HepG2 (cell line): ENCODE results near the gene MYO3B. TPM values are rescaled to one million over a fixed set of nuclear protein-coding genes. Genes with fewer than 3 reads are reported as not detected.

Experiments used
- ATAC-seq: fragments of 200-7000 bp; cut with Tn5 transposase; 3 replicates; pipeline ENCODE4 v1.9.1; 2020; ENCODE audit warnings: mild to moderate bottlenecking, moderate library complexity
- BruUV-seq: library from RNA; stranded (reverse); fragments of 400-500 nt; replicated peaks from 2 replicates; lab custom pipeline; 2021; lab: Mats Ljungman, UMichigan
- CTCF ChIA-PET: fragments of 300-600 bp; formaldehyde crosslinking; extraction: SDS; loops from one replicate; lab custom pipeline; 2021; ENCODE audit warnings: low total read pairs, inconsistent platforms, low intra/inter-chr PET ratio; lab: Yijun Ruan, JAX
- POLR2A ChIA-PET: fragments of 350-600 bp; sonication (Branson Sonifier 250); formaldehyde crosslinking; loops from one replicate; lab custom pipeline; 2020; ENCODE audit warnings: antibody characterized with exemption, inconsistent platforms; lab: Yijun Ruan, JAX
- DNase-seq: peaks from one replicate; pipeline ENCODE4 v3.0.0-alpha.2; 2015; ENCODE audit warnings: low spot score
- FAIRE-seq: peaks from 3 replicates; lab custom pipeline; 2011; peaks lifted over from hg19 to GRCh38; lab: Jason Lieb, UNC
- H2AFZ ChIP-seq: one replicate; pipeline ENCODE4 v1.6.1; 2011; ENCODE audit warnings: low read length, inconsistent platforms
- H3K27ac ChIP-seq: fragments of 300-600 bp; 3 replicates; pipeline ENCODE4 v1.8.0; 2011; ENCODE audit warnings: mixed run types, mild to moderate bottlenecking, mixed read lengths, low read length, inconsistent platforms; ENCODE audit not compliant: insufficient read depth; ENCODE audit errors: extremely low read length
- H3K27me3 ChIP-seq, 2 experiments: fragments of 200-600 bp in 1 of 2; 2 replicates in 1 of 2; 3 replicates in 1 of 2; pipeline versions ENCODE4 v1.6.0 to v1.8.0; 2011; ENCODE audit warnings: low read length in 2 of 2, mild to moderate bottlenecking in 2 of 2, moderate library complexity in 2 of 2, inconsistent platforms in 1 of 2; ENCODE audit not compliant: insufficient read depth in 2 of 2, control insufficient read depth in 1 of 2
- H3K36me3 ChIP-seq, 2 experiments: fragments of 200-600 bp in 1 of 2; replicated peaks in 1 of 2; 2 replicates in 1 of 2; 3 replicates in 1 of 2; pipeline versions ENCODE4 v1.5.1 to v1.8.0; 2011; ENCODE audit warnings: low read length in 2 of 2, inconsistent platforms in 1 of 2; ENCODE audit not compliant: insufficient read depth in 2 of 2, control insufficient read depth in 1 of 2
- H3K4me1 ChIP-seq: 2 replicates; pipeline ENCODE4 v1.5.1; 2012; ENCODE audit warnings: low read length, inconsistent platforms; ENCODE audit not compliant: insufficient read depth
- H3K4me2 ChIP-seq: 2 replicates; pipeline ENCODE4 v1.6.0; 2011; ENCODE audit warnings: low read depth, low read length, inconsistent platforms
- H3K4me3 ChIP-seq, 3 experiments: fragments of 200-600 bp in 1 of 3; sonication (generic), shearing (Covaris generic) in 1 of 3; replicated peaks in 1 of 3; 2 replicates each; pipeline ENCODE4 v1.5.1; 2011 to 2016; ENCODE audit warnings: low read length in 3 of 3, inconsistent platforms in 2 of 3, low read depth in 2 of 3, mild to moderate bottlenecking in 2 of 3, control low read depth in 1 of 3, mixed read lengths in 1 of 3; ENCODE audit not compliant: insufficient read depth in 1 of 3
- H3K79me2 ChIP-seq: one replicate; pipeline ENCODE4 v1.6.1; 2011; ENCODE audit warnings: low read length, inconsistent platforms; ENCODE audit not compliant: insufficient read depth
- H3K9ac ChIP-seq: 2 replicates; pipeline ENCODE4 v1.6.0; 2011; ENCODE audit warnings: mild to moderate bottlenecking, low read depth, low read length, inconsistent platforms; ENCODE audit not compliant: insufficient read depth
- H3K9me3 ChIP-seq: 2 replicates; pipeline ENCODE4 v1.5.1; 2012; ENCODE audit warnings: mild to moderate bottlenecking, low read length
- H4K20me1 ChIP-seq: 2 replicates; pipeline ENCODE4 v1.6.0; 2011; ENCODE audit warnings: inconsistent platforms, mild to moderate bottlenecking, low read length, moderate library complexity; ENCODE audit not compliant: insufficient read depth
- ARID2 ChIP-seq: sonication (generic); formaldehyde crosslinking; IDR thresholded peaks from 2 replicates; pipeline ENCODE4 v1.8.1; 2022; ENCODE audit warnings: mild to moderate bottlenecking, missing genetic modification reagents, borderline replicate concordance
- CENPT ChIP-seq: sonication (generic); formaldehyde crosslinking; IDR thresholded peaks from 2 replicates; pipeline ENCODE4 v1.8.0; 2022; ENCODE audit warnings: low read depth, mild to moderate bottlenecking, moderate library complexity, missing genetic modification reagents
- IRF2 ChIP-seq: IDR thresholded peaks from 2 replicates; pipeline ENCODE4 v1.6.1; 2018; ENCODE audit warnings: missing genetic modification reagents, missing compliant biosample characterization
- KLF16 ChIP-seq, 2 experiments: sonication (generic) in 1 of 2; formaldehyde crosslinking in 1 of 2; IDR thresholded peaks; 2 replicates each; pipeline versions ENCODE4 v1.6.1 to v1.8.0; 2016 to 2023; ENCODE audit warnings: missing genetic modification reagents in 2 of 2, missing compliant biosample characterization in 1 of 2
- NFKB2 ChIP-seq: sonication (generic); formaldehyde crosslinking; IDR thresholded peaks from 2 replicates; pipeline ENCODE4 v1.4.0; 2020; ENCODE audit warnings: missing genetic modification reagents, borderline replicate concordance
- THAP11 ChIP-seq: IDR thresholded peaks from 2 replicates; pipeline ENCODE4 v1.6.1; 2016; ENCODE audit warnings: missing biosample characterization, missing genetic modification reagents
- ZFP37 ChIP-seq: sonication (generic); formaldehyde crosslinking; IDR thresholded peaks from 2 replicates; pipeline ENCODE4 v1.4.0; 2020; ENCODE audit warnings: missing genetic modification reagents, borderline replicate concordance
- ZMAT5 ChIP-seq: sonication (generic); formaldehyde crosslinking; IDR thresholded peaks from 2 replicates; pipeline ENCODE4 v1.5.0; 2020; ENCODE audit warnings: mild to moderate bottlenecking, low read depth, missing genetic modification reagents, borderline replicate concordance
- ZNF136 ChIP-seq: sonication (generic); formaldehyde crosslinking; IDR thresholded peaks from 2 replicates; pipeline ENCODE4 v1.8.1; 2022; ENCODE audit warnings: low read depth, mild to moderate bottlenecking, moderate library complexity, missing genetic modification reagents
- ZNF264 ChIP-seq: sonication (generic); formaldehyde crosslinking; IDR thresholded peaks from 2 replicates; pipeline ENCODE4 v1.4.0; 2020; ENCODE audit warnings: missing genetic modification reagents
- ZNF597 ChIP-seq: sonication (generic); formaldehyde crosslinking; IDR thresholded peaks from 2 replicates; pipeline ENCODE4 v1.5.0; 2020; ENCODE audit warnings: missing genetic modification reagents
- ZNF670 ChIP-seq: sonication (generic); formaldehyde crosslinking; IDR thresholded peaks from 2 replicates; pipeline ENCODE4 v1.8.0; 2022; ENCODE audit warnings: mild to moderate bottlenecking, missing genetic modification reagents, borderline replicate concordance
- WGBS: methylation state at CpG from one replicate; pipeline ENCODE4 v1.1.6; 2017; ENCODE audit warnings: low lambda C conversion rate; 5-methylcytosine and 5-hydroxymethylcytosine counted together
- in situ Hi-C: cut with HindIII; loops from 2 replicates; pipeline ENCODE4 v1.10.0; 2017; ENCODE audit warnings: low pct_unique_long_range_greater_than_20kb; ENCODE audit not compliant: extremely low pct_ligation_motif_present
- intact Hi-C: fragments of 100-400 bp; cut with micrococcal nuclease; formaldehyde crosslinking; loops from one replicate; pipeline ENCODE4 v1.10.0; 2022; ENCODE audit not compliant: unreplicated experiment
- polyA plus RNA-seq, 8 experiments: library from polyadenylated mRNA; depleted of rRNA in 3 of 8; stranded (reverse) in 7 of 8; unstranded in 1 of 8; fragments of >200 nt; fragmentation: Illumina TruSeq in 4 of 8; extraction: Trizol in 4 of 8; gene quantifications; 2 replicates each; pipeline versions ENCODE4 v1.2.1 to v1.2.3, GENCODE V29; 2011 to 2016; ENCODE audit warnings: low read depth in 4 of 8, missing spikeins in 1 of 8, mixed read lengths in 1 of 8; ENCODE audit not compliant: insufficient read depth in 1 of 8
- total RNA-seq, 5 experiments: library from RNA; depleted of rRNA; stranded (reverse); fragments of >200 nt; fragmentation: Illumina TruSeq; extraction: Trizol; gene quantifications; 2 replicates each; pipeline ENCODE4 v1.2.3, GENCODE V29; 2016; ENCODE audit warnings: low read depth in 1 of 5
- TF ChIP-seq, protein P1 (sequence below): sonication (generic); formaldehyde crosslinking; conservative IDR thresholded peaks from 2 replicates; pipeline ENCODE4 v1.5.0; 2020; ENCODE audit warnings: missing genetic modification reagents
- TF ChIP-seq, protein P2 (sequence below): sonication (generic); formaldehyde crosslinking; IDR thresholded peaks from 2 replicates; pipeline ENCODE4 v1.4.0; 2020; ENCODE audit warnings: mild to moderate bottlenecking, missing genetic modification reagents

The MYO3B gene
- total and polyA plus RNA-seq, 2 of the 13 experiments (the other 11 are each of a cell fraction or from before 2014, with no cell fraction given): 0.01 TPM; not detected in 1

DNA sequence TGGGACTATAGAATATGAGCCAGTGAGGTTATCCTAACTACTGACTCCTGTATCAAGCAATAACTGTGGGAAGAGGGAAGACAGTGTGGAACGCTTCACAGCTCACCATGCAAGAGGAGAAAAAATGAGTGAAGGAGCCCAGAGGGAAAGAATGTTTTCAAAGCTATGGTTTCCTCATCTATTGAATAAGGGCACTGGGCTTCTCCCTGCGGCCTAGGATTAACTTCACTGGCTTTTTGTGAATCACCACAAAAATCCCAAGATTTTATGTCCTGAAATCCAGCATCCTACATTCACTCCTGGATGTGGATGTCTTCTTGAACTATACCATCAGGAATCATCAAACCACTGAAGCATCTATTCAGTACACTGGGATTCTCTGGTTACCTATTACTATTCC lies 492.7 kb downstream of the MYO3B start:
- Histone ChIP-seq H2AFZ (no peak overlapping the region), H3K9me3 (no peaks in the 10 kb centered on the region), H3K27ac (no peak overlapping the region), H3K79me2 (no peaks in the 10 kb centered on the region), H3K36me3 (no peaks in the 10 kb centered on the region), H3K4me2 (no peak overlapping the region), H3K4me1 (no peaks in the 10 kb centered on the region), H4K20me1 (no peaks in the 10 kb centered on the region), H3K4me3 (no peak overlapping the region), H3K9ac (no peak overlapping the region), H3K27me3 (no peaks in the 10 kb centered on the region)
- in situ Hi-C loops: no loop called here
- ChIA-PET POLR2A (no interaction called here), CTCF (no interaction called here)
- BruUV-seq: no TSS peak
- intact Hi-C loops: no loop called here
- DNase-seq (no peak), ATAC-seq (no peak), FAIRE-seq (no peak)
- 97% methylated on average over 2 of the region's 2 CpGs for WGBS
- TF ChIP-seq ZNF670 (CRISPR knock-in tag): no peak
- TF ChIP-seq ZFP37 (CRISPR knock-in tag): no peak
- no peak for TF ChIP-seq ZNF136 (CRISPR knock-in tag)
- no peak for TF ChIP-seq NFKB2 (CRISPR knock-in tag)
- no peak for TF ChIP-seq ZNF597 (CRISPR knock-in tag)
- TF ChIP-seq IRF2 (CRISPR knock-in tag): no peak
- no peak for TF ChIP-seq KLF16 (CRISPR knock-in tag; IDR thresholded peaks at IDR 0.05)
- no peak for TF ChIP-seq THAP11 (CRISPR knock-in tag)
- TF ChIP-seq ZMAT5 (CRISPR knock-in tag): no peak
- TF ChIP-seq ARID2 (CRISPR knock-in tag): no peak
- TF ChIP-seq, protein P1, sequence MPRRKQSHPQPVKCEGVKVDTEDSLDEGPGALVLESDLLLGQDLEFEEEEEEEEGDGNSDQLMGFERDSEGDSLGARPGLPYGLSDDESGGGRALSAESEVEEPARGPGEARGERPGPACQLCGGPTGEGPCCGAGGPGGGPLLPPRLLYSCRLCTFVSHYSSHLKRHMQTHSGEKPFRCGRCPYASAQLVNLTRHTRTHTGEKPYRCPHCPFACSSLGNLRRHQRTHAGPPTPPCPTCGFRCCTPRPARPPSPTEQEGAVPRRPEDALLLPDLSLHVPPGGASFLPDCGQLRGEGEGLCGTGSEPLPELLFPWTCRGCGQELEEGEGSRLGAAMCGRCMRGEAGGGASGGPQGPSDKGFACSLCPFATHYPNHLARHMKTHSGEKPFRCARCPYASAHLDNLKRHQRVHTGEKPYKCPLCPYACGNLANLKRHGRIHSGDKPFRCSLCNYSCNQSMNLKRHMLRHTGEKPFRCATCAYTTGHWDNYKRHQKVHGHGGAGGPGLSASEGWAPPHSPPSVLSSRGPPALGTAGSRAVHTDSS: no peak
- no peak for TF ChIP-seq CENPT (CRISPR knock-in tag)
- TF ChIP-seq, protein P2, sequence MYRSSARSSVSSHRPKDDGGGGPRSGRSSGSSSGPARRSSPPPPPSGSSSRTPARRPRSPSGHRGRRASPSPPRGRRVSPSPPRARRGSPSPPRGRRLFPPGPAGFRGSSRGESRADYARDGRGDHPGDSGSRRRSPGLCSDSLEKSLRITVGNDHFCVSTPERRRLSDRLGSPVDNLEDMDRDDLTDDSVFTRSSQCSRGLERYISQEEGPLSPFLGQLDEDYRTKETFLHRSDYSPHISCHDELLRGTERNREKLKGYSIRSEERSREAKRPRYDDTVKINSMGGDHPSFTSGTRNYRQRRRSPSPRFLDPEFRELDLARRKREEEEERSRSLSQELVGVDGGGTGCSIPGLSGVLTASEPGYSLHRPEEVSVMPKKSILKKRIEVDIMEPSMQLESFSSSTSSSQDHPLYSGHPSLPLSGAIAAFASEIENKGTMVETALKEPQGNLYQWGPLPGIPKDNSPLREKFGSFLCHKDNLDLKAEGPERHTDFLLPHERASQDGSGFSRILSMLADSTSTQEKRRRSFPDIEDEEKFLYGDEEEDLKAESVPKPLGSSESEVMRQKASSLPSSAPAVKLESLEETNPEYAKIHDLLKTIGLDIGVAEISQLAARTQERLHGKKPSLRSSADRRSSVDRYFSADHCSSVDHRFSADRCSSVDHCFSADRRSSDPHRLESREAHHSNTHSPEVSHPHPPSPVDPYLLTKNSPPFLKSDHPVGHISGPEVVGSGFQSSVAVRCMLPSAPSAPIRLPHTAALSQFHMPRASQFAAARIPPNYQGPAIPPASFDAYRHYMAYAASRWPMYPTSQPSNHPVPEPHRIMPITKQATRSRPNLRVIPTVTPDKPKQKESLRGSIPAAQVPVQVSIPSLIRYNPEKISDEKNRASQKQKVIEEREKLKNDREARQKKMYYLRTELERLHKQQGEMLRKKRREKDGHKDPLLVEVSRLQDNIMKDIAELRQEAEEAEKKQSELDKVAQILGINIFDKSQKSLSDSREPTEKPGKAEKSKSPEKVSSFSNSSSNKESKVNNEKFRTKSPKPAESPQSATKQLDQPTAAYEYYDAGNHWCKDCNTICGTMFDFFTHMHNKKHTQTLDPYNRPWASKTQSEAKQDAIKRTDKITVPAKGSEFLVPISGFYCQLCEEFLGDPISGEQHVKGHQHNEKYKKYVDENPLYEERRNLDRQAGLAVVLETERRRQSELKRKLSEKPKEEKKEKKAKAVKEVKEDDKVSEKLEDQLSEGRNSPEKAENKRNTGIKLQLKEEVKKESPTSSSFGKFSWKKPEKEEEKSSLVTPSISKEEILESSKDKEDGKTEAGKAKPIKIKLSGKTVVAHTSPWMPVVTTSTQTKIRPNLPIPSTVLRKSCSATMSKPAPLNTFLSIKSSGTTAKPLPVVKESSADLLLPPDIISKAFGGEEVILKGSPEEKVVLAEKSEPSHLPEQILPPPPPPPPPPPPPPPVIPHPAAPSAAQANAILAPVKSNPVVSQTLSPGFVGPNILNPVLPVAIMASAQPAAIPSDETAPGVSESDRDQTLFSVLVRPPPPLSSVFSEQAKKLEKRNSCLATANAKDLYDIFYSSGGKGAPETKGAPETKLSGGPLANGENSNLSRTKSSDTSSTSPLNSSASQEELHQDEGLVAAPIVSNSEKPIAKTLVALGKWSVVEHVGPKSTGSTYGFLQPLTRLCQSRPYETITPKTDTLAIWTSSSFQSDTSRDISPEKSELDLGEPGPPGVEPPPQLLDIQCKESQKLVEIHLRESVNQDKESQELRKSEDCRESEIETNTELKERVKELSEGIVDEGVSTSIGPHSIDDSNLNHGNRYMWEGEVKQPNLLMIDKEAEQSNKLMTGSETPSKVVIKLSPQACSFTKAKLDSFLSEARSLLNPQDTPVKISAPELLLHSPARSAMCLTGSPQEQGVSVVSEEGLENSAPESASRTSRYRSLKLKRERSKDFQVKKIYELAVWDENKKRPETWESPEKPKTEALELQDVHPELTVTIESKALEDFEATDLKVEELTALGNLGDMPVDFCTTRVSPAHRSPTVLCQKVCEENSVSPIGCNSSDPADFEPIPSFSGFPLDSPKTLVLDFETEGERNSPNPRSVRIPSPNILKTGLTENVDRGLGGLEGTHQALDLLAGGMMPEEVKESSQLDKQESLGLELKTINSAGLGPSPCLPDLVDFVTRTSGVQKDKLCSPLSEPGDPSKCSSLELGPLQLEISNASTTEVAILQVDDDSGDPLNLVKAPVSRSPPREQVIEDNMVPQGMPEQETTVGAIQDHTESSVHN: no peak
- TF ChIP-seq ZNF264: no peak
